SIG-M5 treated with dmso at 0.1 percent for 504 hours (cell line): ENCODE measurements around the gene ST3GAL4.

Experiments
- DNase-seq: peaks from one replicate; lab custom pipeline; 2025; ENCODE audit not compliant: unreplicated experiment; lab: John Stamatoyannopoulos, UW

The ST3GAL4 gene

GRCh38 chr11:126328938-126329643 lies 26.4 kb upstream of the ST3GAL4 start:
- no peak for DNase-seq

GRCh38 chr11:126329644-126330211 lies 25.8 kb upstream of the ST3GAL4 start:
- no peak for DNase-seq

GRCh38 chr11:126331286-126331685 lies 24.2 kb upstream of the ST3GAL4 start:
- no peak for DNase-seq

- no peak for DNase-seq
Observed at GRCh38 chr11:126332221-126332711, 23.2 kb upstream of the ST3GAL4 start.

GRCh38 chr11:126333142-126333541 lies 22.3 kb upstream of the ST3GAL4 start:
- no peak for DNase-seq

GRCh38 chr11:126334659-126335462 lies 20.6 kb upstream of the ST3GAL4 start:
- DNase-seq, result no peak

GRCh38 chr11:126335463-126335760 lies 20.1 kb upstream of the ST3GAL4 start:
- no peak for DNase-seq

GRCh38 chr11:126336138-126336541 lies 19.3 kb upstream of the ST3GAL4 start:
- DNase-seq, result no peak

- no peak for DNase-seq
Observed at GRCh38 chr11:126336671-126337101, 18.8 kb upstream of the ST3GAL4 start.

GRCh38 chr11:126337126-126337473 lies 18.4 kb upstream of the ST3GAL4 start:
- no peak for DNase-seq

- no peak for DNase-seq
Observed at GRCh38 chr11:126337474-126338241, 17.8 kb upstream of the ST3GAL4 start.

- no peak for DNase-seq
Observed at GRCh38 chr11:126338346-126339055, 17.0 kb upstream of the ST3GAL4 start.

GRCh38 chr11:126339073-126339862 lies 16.2 kb upstream of the ST3GAL4 start:
- DNase-seq, result no peak

- DNase-seq, result peak; percentile 24
Observed at GRCh38 chr11:126339863-126340434, 15.5 kb upstream of the ST3GAL4 start.

- DNase-seq, result no peak
Observed at GRCh38 chr11:126340960-126341606, 14.4 kb upstream of the ST3GAL4 start.

- no peak for DNase-seq
Observed at GRCh38 chr11:126341760-126342161, 13.7 kb upstream of the ST3GAL4 start.

- no peak for DNase-seq
Observed at GRCh38 chr11:126343051-126343450, 12.4 kb upstream of the ST3GAL4 start.

GRCh38 chr11:126344141-126345080 lies 11.1 kb upstream of the ST3GAL4 start:
- no peak for DNase-seq
